ENCODE results near the gene E2F4. TPM values are rescaled to one million over a fixed set of nuclear protein-coding genes. Genes with fewer than 3 reads are reported as not detected.

Gene E2F4
- total and polyA plus RNA-seq, 7 donors, result 22.6 to 106 (median 46.6) TPM

- WGBS, 3 donors, result 42 to 50% (median 42%) methylated on average over 5 of the region's 5 CpGs
- TF ChIP-seq CTCF (IDR thresholded peaks at IDR 0.05), result no peak
- no peak for ATAC-seq
- Histone ChIP-seq H3K27me3 (ENCODE audit: insufficient read depth in 3 of 3, low read length in 2 of 3) (no peaks in the 10 kb centered on the region), H3K36me3 (ENCODE audit: insufficient read depth in 1 of 2, low read depth in 1 of 2) (no peaks in the 10 kb centered on the region), H3K4me3 (no peak overlapping the region), H3K4me1 (peaks cover 34% of the 10 kb centered on the region), H3K27ac (no peak overlapping the region), H3K9me3 (no peaks in the 10 kb centered on the region)
- DNase-seq, result no peak
- intact Hi-C loops (cut with DNase I), result no loop called here
These were observed 5.4 kb upstream of the E2F4 start for GRCh38 chr16:67186550-67186950.

GRCh38 chr16:67187175-67187890, 4.6 kb upstream of the E2F4 start:
- DNase-seq, result peak in 1 of 2 donors; percentile 52
- Histone ChIP-seq H3K27me3 (ENCODE audit: insufficient read depth in 3 of 3, low read length in 2 of 3) (no peaks in the 10 kb centered on the region), H3K4me3 (no peak overlapping the region), H3K27ac (no peak overlapping the region), H3K4me1 (peaks cover 35% of the 10 kb centered on the region), H3K9me3 (no peaks in the 10 kb centered on the region), H3K36me3 (ENCODE audit: insufficient read depth in 1 of 2, low read depth in 1 of 2) (no peaks in the 10 kb centered on the region)
- no peak for TF ChIP-seq CTCF (IDR thresholded peaks at IDR 0.05)
- intact Hi-C loops (cut with DNase I), result no loop called here
- no peak for ATAC-seq
- WGBS, 3 donors, result 53 to 59% (median 53%) methylated on average over 26 of the region's 26 CpGs

- no peak for TF ChIP-seq CTCF (IDR thresholded peaks at IDR 0.05)
- no peak overlapping the region for H3K27ac ChIP-seq
- peaks cover 35% of the 10 kb centered on the region for H3K4me1 ChIP-seq
- no peaks in the 10 kb centered on the region for H3K36me3 ChIP-seq (ENCODE audit: insufficient read depth in 1 of 2, low read depth in 1 of 2)
- intact Hi-C loops (cut with DNase I), result no loop called here
- no peak for DNase-seq
- H3K4me3 ChIP-seq, result no peak overlapping the region
- no peaks in the 10 kb centered on the region for H3K27me3 ChIP-seq (ENCODE audit: insufficient read depth in 3 of 3, low read length in 2 of 3)
- ATAC-seq, result no peak
- 65 to 79% (median 77%) methylated on average over 4 of the region's 4 CpGs for WGBS, 3 donors
- no peaks in the 10 kb centered on the region for H3K9me3 ChIP-seq
These were observed 3.6 kb upstream of the E2F4 start for GRCh38 chr16:67188323-67188722.

- no peak overlapping the region for H3K4me3 ChIP-seq
- no peak for TF ChIP-seq CTCF (IDR thresholded peaks at IDR 0.05)
- ATAC-seq (no peak), DNase-seq (peak in 1 of 2 donors; percentile 51)
- H3K4me1 ChIP-seq, result peaks cover 39% of the 10 kb centered on the region
- no peaks in the 10 kb centered on the region for H3K27me3 ChIP-seq (ENCODE audit: insufficient read depth in 3 of 3, low read length in 2 of 3)
- no peaks in the 10 kb centered on the region for H3K9me3 ChIP-seq
- intact Hi-C loops (cut with DNase I), result no loop called here
- H3K27ac ChIP-seq, result no peak overlapping the region
- 87 to 90% (median 88%) methylated on average over 15 of the region's 15 CpGs for WGBS, 3 donors
- peaks cover 0 to 3% of the 10 kb centered on the region in 2 donors for H3K36me3 ChIP-seq (ENCODE audit: insufficient read depth in 1 of 2, low read depth in 1 of 2)
These were observed 3.2 kb upstream of the E2F4 start for GRCh38 chr16:67188798-67189197.

GRCh38 chr16:67190041-67190440, 1.9 kb upstream of the E2F4 start, which contains the start of gene EXOC3L1:
TSS of gene EXOC3L1 (minus strand) at chr16:67190136. CDS start at chr16:67189676, 460 bp downstream.
- no peak for TF ChIP-seq CTCF (IDR thresholded peaks at IDR 0.05)

More at GRCh38 chr16:67190041-67190440, 1.9 kb upstream of the E2F4 start, which contains the start of gene EXOC3L1:
- 31 to 43% (median 41%) methylated on average over 6 of the region's 6 CpGs for WGBS, 3 donors
- intact Hi-C loops (cut with DNase I), result loop anchor here in 1 of 2 donors (5.0 kb wide), 1 partner anchor 37 kb away; the partner anchor contains the start of gene TMEM208
- Histone ChIP-seq H3K36me3 (ENCODE audit: insufficient read depth in 1 of 2, low read depth in 1 of 2) (peaks cover 4 to 15% of the 10 kb centered on the region in 2 donors), H3K27ac (no peak within 1 kb of the TSS), H3K27me3 (ENCODE audit: insufficient read depth in 3 of 3, low read length in 2 of 3) (no peaks in the 10 kb centered on the region), H3K4me1 (peaks cover 34% of the 10 kb centered on the region), H3K9me3 (no peaks in the 10 kb centered on the region), H3K4me3 (peak within 1 kb of the TSS; percentile 11)
- ATAC-seq (no peak), DNase-seq (no peak)
